Measurements from ENCODE around the gene ATG5. TPM values are rescaled to one million over a fixed set of nuclear protein-coding genes. Genes with fewer than 3 reads are reported as not detected.

The ATG5 gene
- total RNA-seq, 2 experiments from 2014 or later = 18.8 to 31.1 TPM

DNA sequence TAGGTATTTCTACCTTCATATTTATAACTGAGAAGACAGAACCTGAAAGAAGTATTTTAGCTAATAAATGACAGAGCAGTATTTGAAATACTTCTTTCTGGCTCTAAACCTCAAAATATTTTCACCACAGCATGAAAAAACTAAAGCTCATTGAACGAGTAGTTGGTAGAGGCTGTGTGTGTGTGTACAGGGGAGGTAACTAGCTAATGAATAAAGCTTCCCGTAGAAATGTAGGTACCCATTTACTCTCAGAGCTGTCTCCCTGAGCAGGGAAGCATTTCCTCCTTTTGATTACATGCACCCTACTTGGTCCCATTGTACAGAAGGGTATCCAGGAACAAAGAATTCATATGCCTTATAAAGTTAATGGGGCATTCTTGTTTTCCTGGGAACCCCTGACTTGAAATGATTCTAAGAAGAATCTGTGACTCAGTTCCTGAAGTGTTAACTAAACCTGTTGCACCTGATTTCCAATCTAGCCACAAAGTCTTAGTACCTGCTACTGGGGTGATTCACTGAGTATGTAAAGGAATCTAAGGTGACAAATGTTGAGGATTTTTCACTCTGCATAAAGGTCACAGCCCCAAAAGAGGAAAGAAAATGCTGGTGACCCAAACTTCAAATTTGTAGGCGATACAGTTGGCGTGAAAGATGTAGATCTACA lies 47.4 kb upstream of the ATG5 start:
- Histone ChIP-seq H3K4me1 (ENCODE audit: insufficient read depth, low read length, poor library complexity, severe bottlenecking) (no peaks in the 10 kb centered on the region), H3K79me2 (ENCODE audit: insufficient read depth, low read depth, low read length) (no peaks in the 10 kb centered on the region), H3K9me2 (ENCODE audit: insufficient read depth, low read length) (no peaks in the 10 kb centered on the region), H2AFZ (ENCODE audit: low read length) (no peak overlapping the region), H3K27ac (ENCODE audit: low read depth, low read length, poor library complexity, severe bottlenecking) (no peak overlapping the region), H3K9me3 (ENCODE audit: low read length) (no peaks in the 10 kb centered on the region), H4K20me1 (ENCODE audit: insufficient read depth, low read length) (no peaks in the 10 kb centered on the region), H3K4me2 (ENCODE audit: low read length) (no peak overlapping the region), H3K36me3 (ENCODE audit: insufficient read depth, low read length) (no peaks in the 10 kb centered on the region), H3K4me3 (ENCODE audit: low read depth, low read length, poor library complexity, severe bottlenecking) (no peak overlapping the region)
- no TSS peak for BruUV-seq (replicated peaks)
- intact Hi-C loops (cut with micrococcal nuclease; ENCODE audit: unreplicated experiment) = no loop called here
- CTCF ChIA-PET (ENCODE audit: unreplicated experiment) = no interaction called here
- POLR2A ChIA-PET = interaction anchor here (0.7 kb wide), 1 partner anchor 21 kb away, joined by 5 read pairs; no protein-coding TSS in a partner anchor
- DNase-seq (ENCODE audit: low spot score) = no peak
- TF ChIP-seq, protein P1, sequence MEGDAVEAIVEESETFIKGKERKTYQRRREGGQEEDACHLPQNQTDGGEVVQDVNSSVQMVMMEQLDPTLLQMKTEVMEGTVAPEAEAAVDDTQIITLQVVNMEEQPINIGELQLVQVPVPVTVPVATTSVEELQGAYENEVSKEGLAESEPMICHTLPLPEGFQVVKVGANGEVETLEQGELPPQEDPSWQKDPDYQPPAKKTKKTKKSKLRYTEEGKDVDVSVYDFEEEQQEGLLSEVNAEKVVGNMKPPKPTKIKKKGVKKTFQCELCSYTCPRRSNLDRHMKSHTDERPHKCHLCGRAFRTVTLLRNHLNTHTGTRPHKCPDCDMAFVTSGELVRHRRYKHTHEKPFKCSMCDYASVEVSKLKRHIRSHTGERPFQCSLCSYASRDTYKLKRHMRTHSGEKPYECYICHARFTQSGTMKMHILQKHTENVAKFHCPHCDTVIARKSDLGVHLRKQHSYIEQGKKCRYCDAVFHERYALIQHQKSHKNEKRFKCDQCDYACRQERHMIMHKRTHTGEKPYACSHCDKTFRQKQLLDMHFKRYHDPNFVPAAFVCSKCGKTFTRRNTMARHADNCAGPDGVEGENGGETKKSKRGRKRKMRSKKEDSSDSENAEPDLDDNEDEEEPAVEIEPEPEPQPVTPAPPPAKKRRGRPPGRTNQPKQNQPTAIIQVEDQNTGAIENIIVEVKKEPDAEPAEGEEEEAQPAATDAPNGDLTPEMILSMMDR (conservative IDR thresholded peaks at IDR 0.05; ENCODE audit: low read length) = no peak
- TF ChIP-seq EZH2phosphoT487 (IDR thresholded peaks at IDR 0.05; ENCODE audit: borderline replicate concordance, low read depth, low read length) = no peak

DNA sequence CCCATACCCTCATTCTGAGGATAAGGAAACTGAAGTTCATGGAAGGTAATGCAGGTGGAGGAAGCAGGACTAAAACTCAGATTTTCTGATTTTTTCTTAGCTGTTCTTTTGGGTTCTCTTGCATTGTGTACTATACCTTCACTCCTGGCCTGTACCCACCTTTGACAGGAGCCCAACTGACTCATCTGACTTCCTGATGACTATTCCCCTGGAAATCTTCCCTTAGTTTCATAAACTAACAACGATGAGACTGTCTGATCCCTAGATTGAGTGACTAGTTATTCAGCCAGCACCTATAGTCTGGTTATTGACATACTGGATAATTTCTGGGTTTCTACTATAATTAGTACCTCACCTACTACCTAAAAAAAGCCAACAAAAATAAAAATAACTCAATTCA lies 45.1 kb upstream of the ATG5 start:
- CTCF ChIA-PET (ENCODE audit: unreplicated experiment) = no interaction called here

DNA sequence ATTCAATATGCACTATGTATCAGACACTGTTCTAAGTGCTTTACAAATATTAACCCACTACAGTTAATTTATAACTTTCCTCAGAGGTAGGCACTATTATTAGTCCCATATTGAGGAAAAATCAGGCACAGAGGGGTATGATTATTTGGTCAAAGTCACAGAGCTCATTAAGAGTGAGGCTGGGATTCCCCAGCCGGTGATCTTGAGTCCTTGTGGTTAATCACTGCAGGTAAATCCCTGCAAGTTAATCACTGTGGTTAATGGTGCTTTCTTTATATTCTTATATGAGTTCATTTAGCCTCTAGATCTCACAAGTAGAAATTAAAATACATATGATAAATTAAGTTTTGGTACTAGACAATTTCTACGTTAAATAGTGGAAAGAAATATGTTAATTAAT lies 44.2 kb upstream of the ATG5 start:
- no peak for DNase-seq (ENCODE audit: low spot score)
- intact Hi-C loops (cut with micrococcal nuclease; ENCODE audit: unreplicated experiment) = loop anchor here (10.0 kb wide), 1 partner anchor 55 kb away; no protein-coding TSS in a partner anchor
- no peak for TF ChIP-seq EZH2phosphoT487 (IDR thresholded peaks at IDR 0.05; ENCODE audit: borderline replicate concordance, low read depth, low read length)
- TF ChIP-seq, protein P1 (conservative IDR thresholded peaks at IDR 0.05; ENCODE audit: low read length) = no peak
- H3K9me2 ChIP-seq (ENCODE audit: insufficient read depth, low read length) = no peaks in the 10 kb centered on the region
- no peaks in the 10 kb centered on the region for H3K36me3 ChIP-seq (ENCODE audit: insufficient read depth, low read length)
- H3K4me3 ChIP-seq (ENCODE audit: low read depth, low read length, poor library complexity, severe bottlenecking) = no peak overlapping the region
- no peaks in the 10 kb centered on the region for H3K4me1 ChIP-seq (ENCODE audit: insufficient read depth, low read length, poor library complexity, severe bottlenecking)
- BruUV-seq (replicated peaks) = no TSS peak
- no peaks in the 10 kb centered on the region for H4K20me1 ChIP-seq (ENCODE audit: insufficient read depth, low read length)
- ChIA-PET CTCF (ENCODE audit: unreplicated experiment) (no interaction called here), POLR2A (interaction anchor here (0.6 to 1.5 kb wide), 2 partner anchors 21 to 680 kb away, joined by 4 to 6 read pairs; no protein-coding TSS in a partner anchor)
- no peaks in the 10 kb centered on the region for H3K79me2 ChIP-seq (ENCODE audit: insufficient read depth, low read depth, low read length)
- H3K27ac ChIP-seq (ENCODE audit: low read depth, low read length, poor library complexity, severe bottlenecking) = no peak overlapping the region
- H3K9me3 ChIP-seq (ENCODE audit: low read length) = no peaks in the 10 kb centered on the region
- H3K4me2 ChIP-seq (ENCODE audit: low read length) = no peak overlapping the region
- no peak overlapping the region for H2AFZ ChIP-seq (ENCODE audit: low read length)

More for the DNA sequence above, 45.1 kb upstream of the ATG5 start:
- intact Hi-C loops (cut with micrococcal nuclease; ENCODE audit: unreplicated experiment) = no loop called here
- no TSS peak for BruUV-seq (replicated peaks)
- Histone ChIP-seq H3K9me3 (ENCODE audit: low read length) (no peaks in the 10 kb centered on the region), H3K9me2 (ENCODE audit: insufficient read depth, low read length) (no peaks in the 10 kb centered on the region), H3K36me3 (ENCODE audit: insufficient read depth, low read length) (no peaks in the 10 kb centered on the region), H2AFZ (ENCODE audit: low read length) (no peak overlapping the region), H3K4me3 (ENCODE audit: low read depth, low read length, poor library complexity, severe bottlenecking) (no peak overlapping the region), H3K27ac (ENCODE audit: low read depth, low read length, poor library complexity, severe bottlenecking) (no peak overlapping the region), H3K4me2 (ENCODE audit: low read length) (no peak overlapping the region), H4K20me1 (ENCODE audit: insufficient read depth, low read length) (no peaks in the 10 kb centered on the region), H3K79me2 (ENCODE audit: insufficient read depth, low read depth, low read length) (no peaks in the 10 kb centered on the region), H3K4me1 (ENCODE audit: insufficient read depth, low read length, poor library complexity, severe bottlenecking) (no peaks in the 10 kb centered on the region)
- no peak for DNase-seq (ENCODE audit: low spot score)
- TF ChIP-seq EZH2phosphoT487 (IDR thresholded peaks at IDR 0.05; ENCODE audit: borderline replicate concordance, low read depth, low read length) = no peak
- TF ChIP-seq, protein P1 (conservative IDR thresholded peaks at IDR 0.05; ENCODE audit: low read length) = no peak
- POLR2A ChIA-PET = no interaction called here
